ENCODE measurements around the gene CAMKK2. TPM values are rescaled to one million over a fixed set of nuclear protein-coding genes. Genes with fewer than 3 reads are reported as not detected.

The CAMKK2 gene
- total and polyA plus RNA-seq, 2 of the 13 experiments (the other 11 are each of a cell fraction or from before 2014, with no cell fraction given): 18.8 to 20.0 TPM

DNA sequence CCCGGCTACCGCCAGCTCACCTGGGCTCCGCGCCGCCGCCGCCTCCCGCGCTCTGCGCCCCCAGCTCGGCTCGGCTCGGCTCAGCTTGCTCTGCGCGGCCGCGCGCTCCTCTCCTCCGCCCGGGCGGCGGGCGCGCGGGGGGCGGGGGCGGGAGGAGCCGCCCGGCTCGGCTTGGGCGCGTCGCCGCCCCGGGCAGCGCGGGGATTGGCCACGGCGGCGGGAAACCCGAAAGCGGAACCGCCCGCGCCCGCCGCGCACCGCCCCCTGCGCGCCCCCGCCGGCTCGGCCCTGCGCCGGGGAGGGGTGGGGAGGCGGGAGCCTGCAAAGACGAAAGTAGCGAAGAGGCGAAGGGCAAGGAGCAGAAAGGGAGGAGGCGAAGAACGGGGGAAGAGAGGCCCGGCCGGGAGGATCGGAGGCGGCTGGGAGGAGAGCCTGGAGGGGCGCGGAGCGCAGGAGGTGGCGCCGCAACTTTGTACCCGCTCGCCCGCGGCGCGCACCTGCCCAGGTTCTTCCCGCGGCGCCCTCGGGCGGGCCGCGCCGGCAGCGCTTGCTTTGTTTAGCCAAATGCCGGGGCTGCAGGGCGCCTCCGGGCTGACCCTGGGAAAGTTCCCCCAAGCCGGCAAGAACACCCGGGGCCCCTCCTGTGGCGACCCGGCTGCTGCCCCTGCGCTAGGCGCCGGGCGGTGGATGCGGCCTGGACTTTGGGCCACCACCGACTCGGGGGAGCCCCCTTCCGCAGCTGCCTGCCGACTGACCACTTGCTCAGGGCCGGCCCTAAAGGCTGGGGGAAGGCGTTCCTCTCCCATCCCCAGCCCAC is at the start of gene CAMKK2 (continued):
- peak; percentile 12; the same call in 1 of the 2 replicates for TF ChIP-seq BORCS8-MEF2B (CRISPR knock-in tag; IDR thresholded peaks at IDR 0.05)
- no peak for TF ChIP-seq HOXA7 (CRISPR knock-in tag; IDR thresholded peaks at IDR 0.05)
- TF ChIP-seq CCDC6 (CRISPR knock-in tag; IDR thresholded peaks at IDR 0.05): peak; percentile 33; the same call in 1 of the 2 replicates
- 0 out of 2 replicates have a peak, but pooled peaks have one; percentile 14 for TF ChIP-seq THAP11 (CRISPR knock-in tag; IDR thresholded peaks at IDR 0.05)
- peak; percentile 69; the same call in 1 of the 2 replicates for TF ChIP-seq ZSCAN20 (CRISPR knock-in tag; IDR thresholded peaks at IDR 0.05; ENCODE audit: borderline replicate concordance)
- TF ChIP-seq PHF5A (CRISPR knock-in tag; IDR thresholded peaks at IDR 0.05; ENCODE audit: low read depth, unreplicated experiment): no peak
- TF ChIP-seq YEATS4 (CRISPR knock-in tag; IDR thresholded peaks at IDR 0.05; ENCODE audit: borderline replicate concordance): peak; percentile 39
- 0 out of 2 replicates have a peak, but pooled peaks have one; percentile 15 for TF ChIP-seq ZNF614 (CRISPR knock-in tag; IDR thresholded peaks at IDR 0.05; ENCODE audit: borderline replicate concordance)
- peak; percentile 68; the same call in 1 of the 2 replicates for TF ChIP-seq ZFY (CRISPR knock-in tag; IDR thresholded peaks at IDR 0.05)
- TF ChIP-seq, protein P1, sequence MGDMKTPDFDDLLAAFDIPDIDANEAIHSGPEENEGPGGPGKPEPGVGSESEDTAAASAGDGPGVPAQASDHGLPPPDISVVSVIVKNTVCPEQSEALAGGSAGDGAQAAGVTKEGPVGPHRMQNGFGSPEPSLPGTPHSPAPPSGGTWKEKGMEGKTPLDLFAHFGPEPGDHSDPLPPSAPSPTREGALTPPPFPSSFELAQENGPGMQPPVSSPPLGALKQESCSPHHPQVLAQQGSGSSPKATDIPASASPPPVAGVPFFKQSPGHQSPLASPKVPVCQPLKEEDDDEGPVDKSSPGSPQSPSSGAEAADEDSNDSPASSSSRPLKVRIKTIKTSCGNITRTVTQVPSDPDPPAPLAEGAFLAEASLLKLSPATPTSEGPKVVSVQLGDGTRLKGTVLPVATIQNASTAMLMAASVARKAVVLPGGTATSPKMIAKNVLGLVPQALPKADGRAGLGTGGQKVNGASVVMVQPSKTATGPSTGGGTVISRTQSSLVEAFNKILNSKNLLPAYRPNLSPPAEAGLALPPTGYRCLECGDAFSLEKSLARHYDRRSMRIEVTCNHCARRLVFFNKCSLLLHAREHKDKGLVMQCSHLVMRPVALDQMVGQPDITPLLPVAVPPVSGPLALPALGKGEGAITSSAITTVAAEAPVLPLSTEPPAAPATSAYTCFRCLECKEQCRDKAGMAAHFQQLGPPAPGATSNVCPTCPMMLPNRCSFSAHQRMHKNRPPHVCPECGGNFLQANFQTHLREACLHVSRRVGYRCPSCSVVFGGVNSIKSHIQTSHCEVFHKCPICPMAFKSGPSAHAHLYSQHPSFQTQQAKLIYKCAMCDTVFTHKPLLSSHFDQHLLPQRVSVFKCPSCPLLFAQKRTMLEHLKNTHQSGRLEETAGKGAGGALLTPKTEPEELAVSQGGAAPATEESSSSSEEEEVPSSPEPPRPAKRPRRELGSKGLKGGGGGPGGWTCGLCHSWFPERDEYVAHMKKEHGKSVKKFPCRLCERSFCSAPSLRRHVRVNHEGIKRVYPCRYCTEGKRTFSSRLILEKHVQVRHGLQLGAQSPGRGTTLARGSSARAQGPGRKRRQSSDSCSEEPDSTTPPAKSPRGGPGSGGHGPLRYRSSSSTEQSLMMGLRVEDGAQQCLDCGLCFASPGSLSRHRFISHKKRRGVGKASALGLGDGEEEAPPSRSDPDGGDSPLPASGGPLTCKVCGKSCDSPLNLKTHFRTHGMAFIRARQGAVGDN (CRISPR knock-in tag; IDR thresholded peaks at IDR 0.05): peak; percentile 67
- TF ChIP-seq HMGXB4 (CRISPR knock-in tag; IDR thresholded peaks at IDR 0.05; ENCODE audit: borderline replicate concordance in 1 of 2, low read depth in 1 of 2): peak; percentile 42 to 61; a peak in 1 of 4 replicates
- no peak for TF ChIP-seq ZNF691 (CRISPR knock-in tag; IDR thresholded peaks at IDR 0.05; ENCODE audit: borderline replicate concordance, low read depth)
- TF ChIP-seq ZNF224 (CRISPR knock-in tag; IDR thresholded peaks at IDR 0.05): 0 out of 2 replicates have a peak, but pooled peaks have one; percentile 59
